Activated CD4-positive, alpha-beta T cell treated with anti-CD3 and anti-CD28 coated beads, Interleukin-2, amount 50 U/mL, for 48 hours (primary cell): ENCODE results near the gene TMED1.

Source experiments
- DNase-seq, 2 experiments: peaks; one replicate each; pipeline ENCODE4 v3.0.0-alpha.2; 2020

TMED1 gene

GRCh38 chr19:10808937-10809649 is 26.9 kb downstream of the TMED1 start:
- peak; percentile 42 to 54 for DNase-seq

GRCh38 chr19:10805758-10806247 is 30.2 kb downstream of the TMED1 start:
- no peak for DNase-seq

GRCh38 chr19:10805065-10805757 is 30.8 kb downstream of the TMED1 start:
- DNase-seq, result no peak

GRCh38 chr19:10803252-10803651 is 32.8 kb downstream of the TMED1 start:
- DNase-seq, result no peak

- DNase-seq, result no peak
Observed at GRCh38 chr19:10802479-10802878, 33.5 kb downstream of the TMED1 start.

- DNase-seq, result no peak
Observed at GRCh38 chr19:10800488-10800887, 35.5 kb downstream of the TMED1 start.

- peak; percentile 88 to 94 for DNase-seq
Observed at GRCh38 chr19:10797541-10798256, 38.3 kb downstream of the TMED1 start.

GRCh38 chr19:10797078-10797477 is 38.9 kb downstream of the TMED1 start:
- DNase-seq, result peak; percentile 29 to 33

- DNase-seq, result no peak
Observed at GRCh38 chr19:10796653-10797052, 39.4 kb downstream of the TMED1 start.

- no peak for DNase-seq
Observed at GRCh38 chr19:10789866-10790265, 46.1 kb downstream of the TMED1 start.

- DNase-seq, result no peak
Observed at GRCh38 chr19:10788146-10788545, 47.9 kb downstream of the TMED1 start.

- no peak for DNase-seq
Observed at GRCh38 chr19:10784257-10784656, 51.8 kb downstream of the TMED1 start.

- no peak for DNase-seq
Observed at GRCh38 chr19:10782795-10783194, 53.2 kb downstream of the TMED1 start.
